HG03139 (cell line): ENCODE measurements around the gene ADPGK.
"Not testable (repeated sequence)": the region's sequence is repeated elsewhere in the genome, so short reads cannot be mapped to it uniquely, and the experiment has no call there.

Experiments
- ATAC-seq: cut with Tn5 transposase; IDR thresholded peaks from one replicate; pipeline ENCODE4 v1.9.1; 2021; ENCODE audit not compliant: unreplicated experiment

The ADPGK gene

GRCh38 chr15:72783640-72784455, at the start of gene ADPGK:
Gene ADPGK (minus strand): TSS chr15:72783758. CDS start chr15:72783691, 67 bp downstream.
- ATAC-seq: peak; percentile 70

- ATAC-seq: no peak
Observed at GRCh38 chr15:72827226-72827625, 43.7 kb upstream of the ADPGK start.

GRCh38 chr15:72826611-72827010, 43.1 kb upstream of the ADPGK start:
- ATAC-seq: no peak

- ATAC-seq: no peak
Observed at GRCh38 chr15:72825829-72826228, 42.3 kb upstream of the ADPGK start.

GRCh38 chr15:72824781-72825180, 41.2 kb upstream of the ADPGK start:
- ATAC-seq: no peak

- ATAC-seq: no peak
Observed at GRCh38 chr15:72824112-72824511, 40.6 kb upstream of the ADPGK start.

GRCh38 chr15:72820278-72820677, 36.7 kb upstream of the ADPGK start:
- ATAC-seq: no peak

- ATAC-seq: no peak
Observed at GRCh38 chr15:72818632-72819031, 35.1 kb upstream of the ADPGK start.

GRCh38 chr15:72813345-72814004, 29.9 kb upstream of the ADPGK start:
- no peak for ATAC-seq

GRCh38 chr15:72809329-72809728, 25.8 kb upstream of the ADPGK start:
- no peak for ATAC-seq

- not testable (repeated sequence) for ATAC-seq
Observed at GRCh38 chr15:72807346-72807745, 23.8 kb upstream of the ADPGK start.

- ATAC-seq: no peak
Observed at GRCh38 chr15:72803006-72803405, 19.4 kb upstream of the ADPGK start.

GRCh38 chr15:72801590-72802325, 18.2 kb upstream of the ADPGK start:
- ATAC-seq: no peak

- no peak for ATAC-seq
Observed at GRCh38 chr15:72800833-72801481, 17.4 kb upstream of the ADPGK start.

GRCh38 chr15:72797834-72798233, 14.3 kb upstream of the ADPGK start:
- ATAC-seq: no peak

GRCh38 chr15:72797338-72797689, 13.8 kb upstream of the ADPGK start:
- no peak for ATAC-seq

- no peak for ATAC-seq
Observed at GRCh38 chr15:72796515-72797337, 13.2 kb upstream of the ADPGK start.

- ATAC-seq: no peak
Observed at GRCh38 chr15:72796210-72796514, 12.6 kb upstream of the ADPGK start.

GRCh38 chr15:72793766-72794660, 10.5 kb upstream of the ADPGK start:
- no peak for ATAC-seq

GRCh38 chr15:72792431-72792830, 8.9 kb upstream of the ADPGK start:
- no peak for ATAC-seq
